Endothelial cell of umbilical vein (primary cell): Measurements from ENCODE around the gene MESD.

ENCODE experiments used
- EZH2 ChIP-seq: IDR thresholded peaks from 2 replicates; pipeline ENCODE4 v1.6.1; 2012; ENCODE audit warnings: borderline replicate concordance, low read depth, mild to moderate bottlenecking, moderate library complexity, low read length, inconsistent platforms; ENCODE audit not compliant: severe bottlenecking
- FOS ChIP-seq: IDR thresholded peaks from 2 replicates; pipeline ENCODE4 v1.6.1; 2011; ENCODE audit warnings: mild to moderate bottlenecking, low read length, moderate library complexity, borderline replicate concordance; ENCODE audit not compliant: insufficient read depth
- MYC ChIP-seq: IDR thresholded peaks from one replicate; pipeline ENCODE4 v1.6.1; 2011; ENCODE audit warnings: mild to moderate bottlenecking, low read depth, low read length
- POLR2A ChIP-seq: IDR thresholded peaks from 2 replicates; pipeline ENCODE4 v1.6.1; 2012; ENCODE audit warnings: low read depth, mild to moderate bottlenecking, control low read depth, low read length
- TF ChIP-seq, protein P1 (sequence below), 2 donors: IDR thresholded peaks; 1 replicate in 1 of 2; 2 replicates in 1 of 2; pipeline ENCODE4 v1.5.1; 2011; ENCODE audit warnings: low read length in 2 of 2, mild to moderate bottlenecking in 2 of 2, moderate library complexity in 2 of 2, control low read depth in 1 of 2, inconsistent platforms in 1 of 2, low read depth in 1 of 2; ENCODE audit not compliant: insufficient read depth in 1 of 2; ENCODE audit errors: extremely low read depth in 1 of 2

DNA sequence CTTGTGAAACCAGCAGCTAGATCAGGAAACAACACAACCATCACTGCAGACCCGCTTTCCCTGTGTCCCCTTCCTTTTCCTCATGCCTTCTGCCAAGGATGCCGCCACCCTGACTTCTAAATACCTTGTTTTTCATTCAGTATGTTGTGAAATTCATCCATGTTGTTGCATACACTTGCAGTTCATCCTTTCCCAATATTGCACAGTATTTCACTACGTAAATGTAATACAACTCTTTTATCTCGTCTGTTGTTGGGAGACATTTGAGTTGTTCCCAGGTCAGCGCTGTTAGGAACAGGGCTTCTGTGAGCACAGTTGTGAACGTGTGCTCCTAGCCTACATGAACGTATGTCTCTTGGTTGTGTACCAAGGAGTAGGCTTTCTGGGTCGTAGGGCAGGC, 35.3 kb upstream of the MESD start:
- TF ChIP-seq, protein P1, sequence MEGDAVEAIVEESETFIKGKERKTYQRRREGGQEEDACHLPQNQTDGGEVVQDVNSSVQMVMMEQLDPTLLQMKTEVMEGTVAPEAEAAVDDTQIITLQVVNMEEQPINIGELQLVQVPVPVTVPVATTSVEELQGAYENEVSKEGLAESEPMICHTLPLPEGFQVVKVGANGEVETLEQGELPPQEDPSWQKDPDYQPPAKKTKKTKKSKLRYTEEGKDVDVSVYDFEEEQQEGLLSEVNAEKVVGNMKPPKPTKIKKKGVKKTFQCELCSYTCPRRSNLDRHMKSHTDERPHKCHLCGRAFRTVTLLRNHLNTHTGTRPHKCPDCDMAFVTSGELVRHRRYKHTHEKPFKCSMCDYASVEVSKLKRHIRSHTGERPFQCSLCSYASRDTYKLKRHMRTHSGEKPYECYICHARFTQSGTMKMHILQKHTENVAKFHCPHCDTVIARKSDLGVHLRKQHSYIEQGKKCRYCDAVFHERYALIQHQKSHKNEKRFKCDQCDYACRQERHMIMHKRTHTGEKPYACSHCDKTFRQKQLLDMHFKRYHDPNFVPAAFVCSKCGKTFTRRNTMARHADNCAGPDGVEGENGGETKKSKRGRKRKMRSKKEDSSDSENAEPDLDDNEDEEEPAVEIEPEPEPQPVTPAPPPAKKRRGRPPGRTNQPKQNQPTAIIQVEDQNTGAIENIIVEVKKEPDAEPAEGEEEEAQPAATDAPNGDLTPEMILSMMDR (IDR thresholded peaks at IDR 0.05; ENCODE audit: extremely low read depth in 1 of 2, insufficient read depth in 1 of 2, low read depth in 1 of 2, low read length in 2 of 2), result no peak
- TF ChIP-seq EZH2, result no peak
- no peak for TF ChIP-seq MYC
- TF ChIP-seq FOS, result no peak
- TF ChIP-seq POLR2A, result no peak
